Measurements from ENCODE around the gene RPL36.

Gene RPL36

DNA sequence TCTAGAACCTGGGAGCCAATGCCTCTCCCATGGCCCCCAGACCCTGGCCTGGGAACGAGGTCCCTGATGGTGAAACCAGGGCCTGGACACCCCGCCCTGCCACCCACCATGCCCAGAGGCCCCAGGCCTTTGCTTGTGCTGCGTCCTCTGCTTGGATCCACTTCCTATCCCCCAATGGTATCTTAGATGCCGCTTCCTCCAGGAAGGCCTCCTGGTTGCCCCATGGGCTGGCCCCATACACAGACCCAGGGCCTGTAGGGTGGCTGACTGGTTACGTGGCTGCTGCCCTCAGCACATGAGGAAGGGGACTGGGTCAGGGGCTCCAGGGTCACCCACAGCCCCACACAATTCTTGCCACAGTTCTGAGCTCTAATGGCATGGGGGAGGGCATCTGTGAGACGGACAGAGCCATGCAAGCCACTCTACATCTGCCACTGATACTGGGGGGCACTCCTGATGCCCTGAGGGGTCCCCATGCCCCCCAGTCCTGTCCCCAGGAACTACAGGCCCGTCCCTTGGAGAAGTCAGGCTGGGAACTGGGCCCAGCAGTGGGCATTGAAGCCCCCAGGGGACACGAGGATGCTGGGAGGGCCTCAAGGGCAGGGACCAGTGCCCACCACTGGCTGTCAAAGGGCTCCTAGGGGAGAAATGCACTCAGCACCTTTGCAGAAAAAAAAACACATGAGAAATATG lies 5.0 kb downstream of the RPL36 start:
- TF ChIP-seq TCF4 (CRISPR knock-in tag; IDR thresholded peaks at IDR 0.05; ENCODE audit: borderline replicate concordance) (no peak), ZNF565 (CRISPR knock-in tag; conservative IDR thresholded peaks at IDR 0.05; ENCODE audit: low read depth) (no peak), SNAI2 (CRISPR knock-in tag; IDR thresholded peaks at IDR 0.05) (no peak), ZFP30 (CRISPR knock-in tag; IDR thresholded peaks at IDR 0.05) (no peak), TSHZ2 (CRISPR knock-in tag; IDR thresholded peaks at IDR 0.05) (no peak), ZFP3 (CRISPR knock-in tag; IDR thresholded peaks at IDR 0.05) (no peak), RARB (CRISPR knock-in tag; IDR thresholded peaks at IDR 0.05) (no peak), GLIS3 (CRISPR knock-in tag; IDR thresholded peaks at IDR 0.05) (no peak), CSRNP3 (CRISPR knock-in tag; IDR thresholded peaks at IDR 0.05) (no peak)
- TF ChIP-seq, protein P1, sequence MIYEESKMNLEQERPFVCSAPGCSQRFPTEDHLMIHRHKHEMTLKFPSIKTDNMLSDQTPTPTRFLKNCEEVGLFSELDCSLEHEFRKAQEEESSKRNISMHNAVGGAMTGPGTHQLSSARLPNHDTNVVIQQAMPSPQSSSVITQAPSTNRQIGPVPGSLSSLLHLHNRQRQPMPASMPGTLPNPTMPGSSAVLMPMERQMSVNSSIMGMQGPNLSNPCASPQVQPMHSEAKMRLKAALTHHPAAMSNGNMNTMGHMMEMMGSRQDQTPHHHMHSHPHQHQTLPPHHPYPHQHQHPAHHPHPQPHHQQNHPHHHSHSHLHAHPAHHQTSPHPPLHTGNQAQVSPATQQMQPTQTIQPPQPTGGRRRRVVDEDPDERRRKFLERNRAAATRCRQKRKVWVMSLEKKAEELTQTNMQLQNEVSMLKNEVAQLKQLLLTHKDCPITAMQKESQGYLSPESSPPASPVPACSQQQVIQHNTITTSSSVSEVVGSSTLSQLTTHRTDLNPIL (CRISPR knock-in tag; IDR thresholded peaks at IDR 0.05; ENCODE audit: low read depth), result no peak
- no peak for ATAC-seq

DNA sequence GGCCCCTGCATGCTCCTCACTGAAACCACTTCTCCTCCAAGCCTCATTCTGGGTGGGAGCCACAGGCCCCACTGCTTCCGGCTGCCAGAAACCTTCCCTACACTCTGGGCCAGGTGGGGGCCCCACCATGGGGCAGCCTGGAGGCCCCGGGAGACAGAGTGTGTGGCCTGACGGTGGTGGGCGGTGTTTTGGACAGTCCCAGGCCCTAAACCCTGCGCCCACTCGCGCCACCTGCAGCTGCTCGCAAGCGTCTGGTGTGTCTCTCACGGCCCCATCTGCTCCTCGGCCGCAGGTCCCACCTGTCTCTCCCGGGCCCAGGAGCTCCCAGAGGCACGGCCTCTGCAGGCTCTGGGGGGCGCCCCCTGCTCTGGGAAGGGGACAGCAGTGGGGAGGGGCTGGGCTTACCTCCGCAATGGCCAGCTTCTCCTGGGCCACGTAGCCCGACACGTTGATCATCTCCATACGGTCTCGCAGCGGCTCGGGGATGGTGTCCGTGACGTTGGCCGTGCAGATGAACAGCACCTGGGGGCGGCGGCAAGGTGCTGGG lies 5.6 kb downstream of the RPL36 start:
- TF ChIP-seq, protein P2, sequence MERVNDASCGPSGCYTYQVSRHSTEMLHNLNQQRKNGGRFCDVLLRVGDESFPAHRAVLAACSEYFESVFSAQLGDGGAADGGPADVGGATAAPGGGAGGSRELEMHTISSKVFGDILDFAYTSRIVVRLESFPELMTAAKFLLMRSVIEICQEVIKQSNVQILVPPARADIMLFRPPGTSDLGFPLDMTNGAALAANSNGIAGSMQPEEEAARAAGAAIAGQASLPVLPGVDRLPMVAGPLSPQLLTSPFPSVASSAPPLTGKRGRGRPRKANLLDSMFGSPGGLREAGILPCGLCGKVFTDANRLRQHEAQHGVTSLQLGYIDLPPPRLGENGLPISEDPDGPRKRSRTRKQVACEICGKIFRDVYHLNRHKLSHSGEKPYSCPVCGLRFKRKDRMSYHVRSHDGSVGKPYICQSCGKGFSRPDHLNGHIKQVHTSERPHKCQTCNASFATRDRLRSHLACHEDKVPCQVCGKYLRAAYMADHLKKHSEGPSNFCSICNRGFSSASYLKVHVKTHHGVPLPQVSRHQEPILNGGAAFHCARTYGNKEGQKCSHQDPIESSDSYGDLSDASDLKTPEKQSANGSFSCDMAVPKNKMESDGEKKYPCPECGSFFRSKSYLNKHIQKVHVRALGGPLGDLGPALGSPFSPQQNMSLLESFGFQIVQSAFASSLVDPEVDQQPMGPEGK (CRISPR knock-in tag; IDR thresholded peaks at IDR 0.05; ENCODE audit: borderline replicate concordance), result no peak
- TF ChIP-seq ZNF70 (CRISPR knock-in tag; IDR thresholded peaks at IDR 0.05) (no peak), POU6F1 (CRISPR knock-in tag; IDR thresholded peaks at IDR 0.05; ENCODE audit: borderline replicate concordance, low read depth) (no peak), TCF4 (CRISPR knock-in tag; IDR thresholded peaks at IDR 0.05; ENCODE audit: borderline replicate concordance) (no peak), ZNF8 (CRISPR knock-in tag; IDR thresholded peaks at IDR 0.05) (no peak), ZFP3 (CRISPR knock-in tag; IDR thresholded peaks at IDR 0.05) (no peak), RARB (CRISPR knock-in tag; IDR thresholded peaks at IDR 0.05) (no peak), TSHZ2 (CRISPR knock-in tag; IDR thresholded peaks at IDR 0.05) (no peak), BACH2 (CRISPR knock-in tag; IDR thresholded peaks at IDR 0.05; ENCODE audit: borderline replicate concordance) (no peak), CSDC2 (CRISPR knock-in tag; IDR thresholded peaks at IDR 0.05) (no peak), OSR1 (CRISPR knock-in tag; IDR thresholded peaks at IDR 0.05) (no peak), GLIS3 (CRISPR knock-in tag; IDR thresholded peaks at IDR 0.05) (no peak), ZNF565 (CRISPR knock-in tag; conservative IDR thresholded peaks at IDR 0.05; ENCODE audit: low read depth) (no peak), ISL1 (CRISPR knock-in tag; IDR thresholded peaks at IDR 0.05) (no peak), CSRNP3 (CRISPR knock-in tag; IDR thresholded peaks at IDR 0.05) (no peak), ARNTL (CRISPR knock-in tag; IDR thresholded peaks at IDR 0.05; ENCODE audit: borderline replicate concordance, low read depth) (no peak), ZFP30 (CRISPR knock-in tag; IDR thresholded peaks at IDR 0.05) (no peak), SNAI2 (CRISPR knock-in tag; IDR thresholded peaks at IDR 0.05) (no peak)
- TF ChIP-seq, protein P1 (CRISPR knock-in tag; IDR thresholded peaks at IDR 0.05; ENCODE audit: low read depth), result no peak
- no peak for ATAC-seq

Measured in SK-N-SH treated with all-trans-retinoic acid at 6 μM for 48 hours (cell line).